ENCODE results near the gene MVB12B. TPM values are rescaled to one million over a fixed set of nuclear protein-coding genes. Genes with fewer than 3 reads are reported as not detected.

The MVB12B gene
- polyA plus RNA-seq, 1 donor from 2014 or later = 39.5 TPM

DNA sequence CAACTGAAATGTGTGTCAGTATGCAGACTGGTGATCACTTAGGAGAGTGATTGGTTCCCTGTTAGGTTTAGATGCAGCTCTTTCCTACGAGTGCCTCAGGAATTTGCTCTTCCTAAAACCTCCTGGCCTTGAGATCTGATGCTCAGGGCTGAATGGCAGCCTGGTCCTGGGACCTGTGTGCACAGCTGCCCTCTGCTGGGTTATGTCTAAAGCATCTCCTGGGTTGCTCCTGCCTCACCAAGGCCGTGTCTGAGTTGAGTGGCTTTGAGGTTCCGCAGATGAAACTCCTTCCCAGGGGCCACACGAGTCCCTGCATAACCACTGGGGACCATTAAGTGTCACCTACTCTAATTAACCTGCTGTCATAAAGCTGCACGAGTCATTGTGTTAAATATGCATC is 59.5 kb downstream of the MVB12B start:
- Histone ChIP-seq H3K9me2 (ENCODE audit: insufficient read depth, low read length) (no peaks in the 10 kb centered on the region), H3K27ac (ENCODE audit: low read length) (no peak overlapping the region), H4K20me1 (ENCODE audit: insufficient read depth) (no peaks in the 10 kb centered on the region), H3K27me3 (ENCODE audit: insufficient read depth, low read depth, low read length) (no peaks in the 10 kb centered on the region), H3F3A (ENCODE audit: insufficient read depth, low read length, poor library complexity, severe bottlenecking) (no peaks in the 10 kb centered on the region), H3K4me3 (ENCODE audit: low read length) (no peak overlapping the region), H3K9ac (ENCODE audit: low read length) (no peak overlapping the region), H3K9me3 (ENCODE audit: low read length) (no peaks in the 10 kb centered on the region), H3K36me3 (ENCODE audit: insufficient read depth, low read length) (peaks cover 5% of the 10 kb centered on the region), H3K4me2 (ENCODE audit: low read length) (no peak overlapping the region), H3K79me2 (replicated peaks; ENCODE audit: insufficient read depth, low read length) (no peaks in the 10 kb centered on the region), H2AFZ (ENCODE audit: low read depth, low read length) (no peak overlapping the region)
- TF ChIP-seq SMC3 (conservative IDR thresholded peaks at IDR 0.05; ENCODE audit: poor library complexity) (peak; percentile 43), RAD21 (conservative IDR thresholded peaks at IDR 0.05) (peak; percentile 42), TAF1 (IDR thresholded peaks at IDR 0.05; ENCODE audit: low read depth) (no peak), POLR2AphosphoS5 (IDR thresholded peaks at IDR 0.05) (no peak), MXI1 (conservative IDR thresholded peaks at IDR 0.05; ENCODE audit: poor library complexity, severe bottlenecking) (no peak), EZH2 (IDR thresholded peaks at IDR 0.05; ENCODE audit: borderline replicate concordance, insufficient read depth, low read length, poor library complexity, severe bottlenecking) (no peak), EP300 (conservative IDR thresholded peaks at IDR 0.05; ENCODE audit: poor library complexity, severe bottlenecking) (no peak)
- TF ChIP-seq, protein P1, sequence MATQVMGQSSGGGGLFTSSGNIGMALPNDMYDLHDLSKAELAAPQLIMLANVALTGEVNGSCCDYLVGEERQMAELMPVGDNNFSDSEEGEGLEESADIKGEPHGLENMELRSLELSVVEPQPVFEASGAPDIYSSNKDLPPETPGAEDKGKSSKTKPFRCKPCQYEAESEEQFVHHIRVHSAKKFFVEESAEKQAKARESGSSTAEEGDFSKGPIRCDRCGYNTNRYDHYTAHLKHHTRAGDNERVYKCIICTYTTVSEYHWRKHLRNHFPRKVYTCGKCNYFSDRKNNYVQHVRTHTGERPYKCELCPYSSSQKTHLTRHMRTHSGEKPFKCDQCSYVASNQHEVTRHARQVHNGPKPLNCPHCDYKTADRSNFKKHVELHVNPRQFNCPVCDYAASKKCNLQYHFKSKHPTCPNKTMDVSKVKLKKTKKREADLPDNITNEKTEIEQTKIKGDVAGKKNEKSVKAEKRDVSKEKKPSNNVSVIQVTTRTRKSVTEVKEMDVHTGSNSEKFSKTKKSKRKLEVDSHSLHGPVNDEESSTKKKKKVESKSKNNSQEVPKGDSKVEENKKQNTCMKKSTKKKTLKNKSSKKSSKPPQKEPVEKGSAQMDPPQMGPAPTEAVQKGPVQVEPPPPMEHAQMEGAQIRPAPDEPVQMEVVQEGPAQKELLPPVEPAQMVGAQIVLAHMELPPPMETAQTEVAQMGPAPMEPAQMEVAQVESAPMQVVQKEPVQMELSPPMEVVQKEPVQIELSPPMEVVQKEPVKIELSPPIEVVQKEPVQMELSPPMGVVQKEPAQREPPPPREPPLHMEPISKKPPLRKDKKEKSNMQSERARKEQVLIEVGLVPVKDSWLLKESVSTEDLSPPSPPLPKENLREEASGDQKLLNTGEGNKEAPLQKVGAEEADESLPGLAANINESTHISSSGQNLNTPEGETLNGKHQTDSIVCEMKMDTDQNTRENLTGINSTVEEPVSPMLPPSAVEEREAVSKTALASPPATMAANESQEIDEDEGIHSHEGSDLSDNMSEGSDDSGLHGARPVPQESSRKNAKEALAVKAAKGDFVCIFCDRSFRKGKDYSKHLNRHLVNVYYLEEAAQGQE (IDR thresholded peaks at IDR 0.05; ENCODE audit: borderline replicate concordance) = no peak
- TF ChIP-seq, protein P2, sequence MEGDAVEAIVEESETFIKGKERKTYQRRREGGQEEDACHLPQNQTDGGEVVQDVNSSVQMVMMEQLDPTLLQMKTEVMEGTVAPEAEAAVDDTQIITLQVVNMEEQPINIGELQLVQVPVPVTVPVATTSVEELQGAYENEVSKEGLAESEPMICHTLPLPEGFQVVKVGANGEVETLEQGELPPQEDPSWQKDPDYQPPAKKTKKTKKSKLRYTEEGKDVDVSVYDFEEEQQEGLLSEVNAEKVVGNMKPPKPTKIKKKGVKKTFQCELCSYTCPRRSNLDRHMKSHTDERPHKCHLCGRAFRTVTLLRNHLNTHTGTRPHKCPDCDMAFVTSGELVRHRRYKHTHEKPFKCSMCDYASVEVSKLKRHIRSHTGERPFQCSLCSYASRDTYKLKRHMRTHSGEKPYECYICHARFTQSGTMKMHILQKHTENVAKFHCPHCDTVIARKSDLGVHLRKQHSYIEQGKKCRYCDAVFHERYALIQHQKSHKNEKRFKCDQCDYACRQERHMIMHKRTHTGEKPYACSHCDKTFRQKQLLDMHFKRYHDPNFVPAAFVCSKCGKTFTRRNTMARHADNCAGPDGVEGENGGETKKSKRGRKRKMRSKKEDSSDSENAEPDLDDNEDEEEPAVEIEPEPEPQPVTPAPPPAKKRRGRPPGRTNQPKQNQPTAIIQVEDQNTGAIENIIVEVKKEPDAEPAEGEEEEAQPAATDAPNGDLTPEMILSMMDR (IDR thresholded peaks at IDR 0.05; ENCODE audit: poor library complexity, severe bottlenecking) = peak; percentile 37

DNA sequence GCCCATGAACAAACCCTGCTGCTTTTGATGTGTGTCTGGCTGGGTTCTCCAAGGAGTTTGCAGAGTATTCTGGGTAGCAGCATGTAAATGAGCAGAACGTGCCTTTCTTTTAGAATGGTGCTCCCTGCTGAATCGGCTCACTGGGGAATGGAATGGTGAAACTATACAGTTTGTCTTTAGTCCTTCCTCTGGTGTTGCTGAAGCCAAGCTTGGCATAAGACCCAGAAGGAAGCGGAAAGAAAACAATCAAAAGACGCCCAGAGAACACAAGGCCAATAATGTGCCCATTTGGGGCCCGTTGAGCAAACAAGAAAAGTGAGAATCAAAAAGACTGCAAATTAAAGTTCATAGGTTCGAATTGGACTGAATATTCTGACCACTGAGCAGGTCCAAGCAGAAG is 60.1 kb downstream of the MVB12B start:
- H3K27me3 ChIP-seq (ENCODE audit: insufficient read depth, low read depth, low read length) = no peaks in the 10 kb centered on the region
- no peak overlapping the region for H3K4me3 ChIP-seq (ENCODE audit: low read length)
- H3K4me2 ChIP-seq (ENCODE audit: low read length) = no peak overlapping the region
- no peaks in the 10 kb centered on the region for H3F3A ChIP-seq (ENCODE audit: insufficient read depth, low read length, poor library complexity, severe bottlenecking)
- H3K9me3 ChIP-seq (ENCODE audit: low read length) = no peaks in the 10 kb centered on the region
- H3K9ac ChIP-seq (ENCODE audit: low read length) = no peak overlapping the region
- no peaks in the 10 kb centered on the region for H3K9me2 ChIP-seq (ENCODE audit: insufficient read depth, low read length)
- TF ChIP-seq EP300 (conservative IDR thresholded peaks at IDR 0.05; ENCODE audit: poor library complexity, severe bottlenecking) (no peak), TAF1 (IDR thresholded peaks at IDR 0.05; ENCODE audit: low read depth) (no peak), SMC3 (conservative IDR thresholded peaks at IDR 0.05; ENCODE audit: poor library complexity) (no peak), EZH2 (IDR thresholded peaks at IDR 0.05; ENCODE audit: borderline replicate concordance, insufficient read depth, low read length, poor library complexity, severe bottlenecking) (no peak), RAD21 (conservative IDR thresholded peaks at IDR 0.05) (no peak), MXI1 (conservative IDR thresholded peaks at IDR 0.05; ENCODE audit: poor library complexity, severe bottlenecking) (no peak), POLR2AphosphoS5 (IDR thresholded peaks at IDR 0.05) (no peak)
- TF ChIP-seq, protein P2 (IDR thresholded peaks at IDR 0.05; ENCODE audit: poor library complexity, severe bottlenecking) = no peak
- TF ChIP-seq, protein P1 (IDR thresholded peaks at IDR 0.05; ENCODE audit: borderline replicate concordance) = no peak
- no peaks in the 10 kb centered on the region for H4K20me1 ChIP-seq (ENCODE audit: insufficient read depth)
- H3K36me3 ChIP-seq (ENCODE audit: insufficient read depth, low read length) = peaks cover 5% of the 10 kb centered on the region
- H3K27ac ChIP-seq (ENCODE audit: low read length) = no peak overlapping the region
- no peaks in the 10 kb centered on the region for H3K79me2 ChIP-seq (replicated peaks; ENCODE audit: insufficient read depth, low read length)
- H2AFZ ChIP-seq (ENCODE audit: low read depth, low read length) = no peak overlapping the region
